ENCODE measurements around the gene NTN4.
"Not testable (repeated sequence)": the region's sequence is repeated elsewhere in the genome, so short reads cannot be mapped to it uniquely, and the experiment has no call there.

NTN4 gene

GRCh38 chr12:95710386-95710785 is 80.2 kb downstream of the NTN4 start:
- DNase-seq (ENCODE audit: low read depth in 2 of 2), result no peak

DNA sequence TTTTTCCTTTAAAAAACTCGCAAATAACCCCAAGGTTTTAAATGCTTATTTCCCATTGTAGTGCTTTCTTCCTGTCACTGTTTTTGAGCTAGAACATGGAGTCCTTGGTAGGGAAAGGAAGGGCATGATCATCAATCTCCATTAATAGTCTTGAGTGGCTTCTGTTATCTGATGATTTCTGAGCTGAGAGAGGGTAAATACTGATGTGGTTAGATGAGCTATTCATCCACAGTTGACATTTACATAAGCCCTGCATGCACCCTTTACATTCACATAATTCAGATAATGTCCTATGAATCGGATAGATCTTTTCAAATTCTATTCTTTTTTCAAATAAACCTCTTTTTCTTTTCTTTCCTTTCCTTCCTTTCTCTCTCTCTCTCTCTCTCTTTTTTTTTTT is 81.4 kb downstream of the NTN4 start:
- DNase-seq (ENCODE audit: low read depth in 2 of 2), result no peak

DNA sequence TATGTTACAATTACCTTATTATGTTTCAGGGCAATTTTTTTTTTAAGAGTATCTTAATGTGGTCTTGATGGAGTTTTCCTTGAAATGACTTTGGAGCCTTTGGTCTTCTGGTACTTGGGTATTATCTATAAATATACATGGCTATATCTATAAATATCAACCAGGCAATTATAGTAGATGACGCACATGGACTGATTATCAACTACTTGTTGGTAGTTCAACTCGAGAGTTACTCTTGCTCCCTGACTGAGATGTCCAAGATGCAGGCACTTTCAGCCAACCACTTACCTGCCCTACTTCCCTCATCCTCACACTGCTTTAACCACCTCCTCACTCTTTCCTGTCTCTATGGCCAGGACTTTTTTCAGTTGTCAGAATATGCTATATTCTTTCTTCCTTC is 85.4 kb downstream of the NTN4 start:
- DNase-seq (ENCODE audit: low read depth in 2 of 2), result no peak

DNA sequence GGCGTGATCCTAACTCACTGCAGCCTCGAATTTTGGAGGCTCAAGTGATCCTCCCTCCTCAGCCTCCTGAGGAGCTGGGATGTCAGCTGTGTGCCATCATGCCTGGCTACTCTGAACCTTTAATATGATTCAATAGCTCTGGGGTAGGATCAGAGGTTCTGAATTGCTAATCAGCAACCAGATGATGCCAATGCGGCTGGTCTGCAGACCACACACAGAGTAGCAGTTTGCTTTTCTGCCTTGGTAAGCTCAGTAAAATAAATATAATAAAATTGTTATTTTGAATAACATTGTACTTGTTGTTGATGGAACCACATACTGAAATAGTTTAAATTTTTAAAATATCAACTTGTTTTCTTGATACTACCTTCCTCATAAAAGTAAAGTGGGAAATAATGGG is 86.6 kb downstream of the NTN4 start:
- DNase-seq (ENCODE audit: low read depth in 2 of 2), result no peak

GRCh38 chr12:95701722-95702418 is 88.7 kb downstream of the NTN4 start:
- no peak for DNase-seq (ENCODE audit: low read depth in 2 of 2)

GRCh38 chr12:95701275-95701674 is 89.3 kb downstream of the NTN4 start:
- DNase-seq (ENCODE audit: low read depth in 2 of 2), result no peak

DNA sequence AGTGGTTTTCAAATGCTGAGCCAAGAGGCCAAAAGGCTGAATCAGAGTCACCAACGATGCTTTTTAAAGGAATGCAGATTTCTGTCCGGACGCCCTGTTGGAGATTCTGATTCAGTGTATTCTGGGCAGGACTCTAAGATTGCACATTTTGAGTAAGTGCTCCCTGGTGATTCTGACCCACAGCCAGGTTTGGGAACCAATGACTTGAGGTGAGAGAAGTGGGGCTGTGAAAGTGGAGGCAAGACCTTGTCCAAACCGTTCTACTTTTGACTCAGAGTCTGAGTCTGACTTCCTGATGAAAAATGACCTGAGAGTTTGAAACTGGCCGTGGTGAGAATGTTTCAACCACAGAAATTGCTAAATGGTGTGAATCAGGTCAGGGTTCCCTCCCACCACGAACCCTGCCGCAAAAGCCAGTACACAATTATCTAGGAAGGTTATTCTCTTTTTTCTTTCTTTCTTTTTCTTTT is 90.2 kb downstream of the NTN4 start:
- DNase-seq (ENCODE audit: low read depth in 2 of 2), result no peak

GRCh38 chr12:95699579-95699978 is 91.0 kb downstream of the NTN4 start:
- no peak for DNase-seq (ENCODE audit: low read depth in 2 of 2)

GRCh38 chr12:95694136-95694535 is 96.4 kb downstream of the NTN4 start:
- DNase-seq (ENCODE audit: low read depth in 2 of 2), result no peak

DNA sequence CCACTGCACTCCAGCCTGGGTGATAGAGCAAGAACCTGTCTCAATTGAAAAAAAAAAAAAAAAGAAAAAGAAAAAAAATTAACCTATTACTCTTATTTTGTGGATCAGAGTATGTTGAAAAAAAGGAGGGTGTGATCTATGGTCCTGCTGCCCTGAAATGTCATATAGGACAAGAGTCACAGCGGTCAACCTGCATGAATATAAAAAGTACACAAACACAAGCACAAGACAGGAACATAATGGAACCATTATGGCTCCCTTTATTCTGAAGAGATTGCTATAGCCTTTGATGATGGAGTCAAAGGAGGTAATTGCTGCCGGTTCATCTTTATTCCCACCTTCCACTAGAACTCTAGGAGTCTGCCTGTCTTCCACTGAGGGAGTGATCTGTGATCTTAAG is 96.9 kb downstream of the NTN4 start:
- no peak for DNase-seq (ENCODE audit: low read depth in 2 of 2)

- no peak for DNase-seq (ENCODE audit: low read depth in 2 of 2)
Measured at GRCh38 chr12:95690861-95691635, 99.5 kb downstream of the NTN4 start.

- no peak for DNase-seq (ENCODE audit: low read depth in 2 of 2)
Measured at GRCh38 chr12:95687937-95688336, 102.6 kb downstream of the NTN4 start.

GRCh38 chr12:95683418-95683817 is 107.1 kb downstream of the NTN4 start:
- DNase-seq (ENCODE audit: low read depth in 2 of 2), result no peak

- no peak for DNase-seq (ENCODE audit: low read depth in 2 of 2)
Measured at GRCh38 chr12:95681210-95681765, 109.3 kb downstream of the NTN4 start.

DNA sequence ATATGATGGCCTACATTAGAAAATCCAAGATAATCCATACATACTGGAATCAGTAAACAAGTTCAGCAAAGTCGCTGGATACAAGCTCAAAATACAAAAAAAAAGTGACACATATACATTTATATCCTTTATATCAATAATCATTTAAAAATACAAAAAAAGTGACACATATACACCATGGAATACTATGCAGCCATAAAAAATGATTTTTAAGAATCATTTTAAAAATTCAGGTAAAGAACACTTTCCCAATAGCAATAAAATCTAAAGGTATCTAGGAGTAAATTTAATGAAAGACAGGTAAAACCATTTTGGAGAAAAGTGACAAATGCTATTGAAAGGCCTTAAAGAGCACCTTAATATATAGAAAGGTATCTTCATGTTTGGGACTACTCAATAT is 111.9 kb downstream of the NTN4 start:
- DNase-seq (ENCODE audit: low read depth in 2 of 2), result no peak

DNA sequence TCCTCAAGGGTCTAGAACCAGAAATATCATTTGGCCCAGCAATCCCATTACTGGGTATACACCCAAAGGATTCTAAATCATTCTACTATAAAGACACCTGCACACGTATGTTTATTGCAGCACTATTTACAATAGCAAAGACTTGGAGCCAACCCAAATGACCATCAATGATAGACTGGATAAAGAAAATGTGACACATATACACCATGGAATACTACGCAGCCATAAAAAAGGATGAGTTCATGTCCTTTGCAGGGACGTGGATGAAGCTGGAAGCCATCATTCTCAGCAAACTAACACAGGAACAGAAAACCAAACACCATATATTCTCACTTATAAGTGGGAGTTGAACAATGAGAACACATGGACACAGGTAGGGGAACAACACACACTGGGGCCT is 112.8 kb downstream of the NTN4 start:
- DNase-seq (ENCODE audit: low read depth in 2 of 2), result not testable (repeated sequence)

- no peak for DNase-seq (ENCODE audit: low read depth in 2 of 2)
Measured at GRCh38 chr12:95674631-95675030, 115.9 kb downstream of the NTN4 start.

GRCh38 chr12:95674163-95674562 is 116.4 kb downstream of the NTN4 start:
- DNase-seq (ENCODE audit: low read depth in 2 of 2), result no peak

GRCh38 chr12:95673576-95673975 is 117.0 kb downstream of the NTN4 start:
- DNase-seq (ENCODE audit: low read depth in 2 of 2), result no peak

DNA sequence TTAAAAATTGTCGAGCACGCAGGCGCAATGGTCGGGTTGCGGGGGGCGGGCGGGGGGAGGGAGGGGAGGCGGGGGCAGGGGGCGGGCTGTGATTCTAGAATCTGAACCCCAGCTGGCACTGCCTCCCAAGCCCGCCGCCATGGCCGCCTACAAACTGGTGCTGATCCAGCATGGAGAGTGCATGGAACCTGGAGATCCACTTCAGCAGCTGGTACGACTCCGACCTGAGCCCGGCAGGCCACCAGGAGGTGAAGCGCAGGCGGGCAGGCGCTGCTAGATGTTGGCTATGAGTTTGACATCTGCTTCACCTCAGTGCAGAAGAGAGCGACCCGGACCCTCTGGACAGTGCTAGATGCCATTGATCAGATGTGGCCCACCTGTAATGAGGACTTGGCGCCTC is 118.4 kb downstream of the NTN4 start:
- no peak for DNase-seq (ENCODE audit: low read depth in 2 of 2)

GRCh38 chr12:95671265-95671664 is 119.3 kb downstream of the NTN4 start:
- DNase-seq (ENCODE audit: low read depth in 2 of 2), result no peak

- no peak for DNase-seq (ENCODE audit: low read depth in 2 of 2)
Measured at GRCh38 chr12:95663525-95663924, 127.0 kb downstream of the NTN4 start.

GRCh38 chr12:95661360-95661759 is 129.2 kb downstream of the NTN4 start:
- DNase-seq (ENCODE audit: low read depth in 2 of 2), result no peak

Measured in stimulated activated CD4-positive, alpha-beta T cell treated with anti-CD3 and anti-CD28 coated beads, Interleukin-15, amount 100 ng/mL, for 48 hours (primary cell).